Measurements from ENCODE around the gene SLC16A11. TPM values are rescaled to one million over a fixed set of nuclear protein-coding genes. Genes with fewer than 3 reads are reported as not detected.
"Not testable (repeated sequence)": the region's sequence is repeated elsewhere in the genome, so short reads cannot be mapped to it uniquely, and the experiment has no call there.

SLC16A11 gene
- total and polyA plus RNA-seq, 10 donors = 0.51 to 3.9 (median 2.8) TPM; not detected in 1

DNA sequence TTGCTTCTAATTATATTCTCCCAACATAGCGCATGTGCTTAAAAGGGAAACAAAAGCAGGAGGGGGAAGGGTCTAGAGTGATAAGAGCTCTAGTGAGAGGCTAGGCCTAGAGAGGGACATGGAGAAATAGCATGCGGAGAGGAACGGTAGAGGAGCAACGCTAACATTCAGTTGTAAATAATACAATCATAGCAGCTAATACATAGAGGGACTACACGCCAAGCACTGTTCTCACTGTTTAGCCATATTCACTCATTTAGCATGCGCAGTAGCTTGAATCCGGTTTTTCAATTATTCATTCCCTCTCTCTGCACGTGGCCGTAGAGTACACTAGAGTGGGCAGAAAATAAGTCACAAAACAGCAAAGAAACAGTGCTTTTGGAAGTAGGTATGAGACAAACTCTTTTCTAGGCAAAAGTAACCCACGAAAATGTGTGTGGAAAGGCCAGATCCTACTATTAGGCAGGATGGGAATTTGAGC lies 49.7 kb downstream of the SLC16A11 start:
- intact Hi-C loops (cut with DNase I; ENCODE audit: low total_unique reads) = loop anchor here (10.0 kb wide), 1 partner anchor 149 kb away; no protein-coding TSS in a partner anchor
- WGBS, 5 donors = 72 to 84% (median 81%) methylated on average over 10 of the region's 10 CpGs
- H3K9me3 ChIP-seq = no peaks in the 10 kb centered on the region
- H3K36me3 ChIP-seq = peaks cover 2 to 36% (median 19%) of the 10 kb centered on the region in 6 donors
- peaks cover 0 to 20% (median 12%) of the 10 kb centered on the region in 6 donors for H3K4me1 ChIP-seq
- TF ChIP-seq POLR2AphosphoS5 (IDR thresholded peaks at IDR 0.05) (no peak), POLR2A (IDR thresholded peaks at IDR 0.05) (no peak), CTCF (IDR thresholded peaks at IDR 0.05 in 8 of 11, conservative IDR thresholded peaks at IDR 0.05 in 3 of 11) (no peak)
- H3K4me3 ChIP-seq = no peak overlapping the region
- no peak overlapping the region for H3K27ac ChIP-seq
- H3K27me3 ChIP-seq (replicated peaks in 1 of 7) = no peaks in the 10 kb centered on the region
- DNase-seq = no peak

- H3K9me3 ChIP-seq; H3K27ac ChIP-seq; H3K4me3 ChIP-seq; DNase-seq; H3K27me3 ChIP-seq (replicated peaks in 1 of 7): not testable (repeated sequence)
- Histone ChIP-seq H3K4me1 (peaks cover 0 to 20% (median 12%) of the 10 kb centered on the region in 6 donors), H3K36me3 (peaks cover 0 to 31% (median 14%) of the 10 kb centered on the region in 6 donors)
- WGBS, 5 donors = 52 to 66% (median 64%) methylated on average over 5 of the region's 5 CpGs
- intact Hi-C loops (cut with DNase I; ENCODE audit: low total_unique reads) = loop anchor here (10.0 kb wide), 1 partner anchor 149 kb away; no protein-coding TSS in a partner anchor
Observed at GRCh38 chr17:6993613-6994056, 50.3 kb downstream of the SLC16A11 start.

Small RNA genes lying within 50 kb of the gene (small RNA-seq; reads per million reads assigned to genes)
- 0 reads per million in 4 donors for gene AC120057.1

Other genes with a start within 250 kb of the SLC16A11 start
- gene TEKT1, start 212.4 kb downstream of the SLC16A11 start, total RNA-seq = not detected
- not detected for gene TEKT1, start 212.4 kb downstream of the SLC16A11 start, polyA plus RNA-seq
- 1 to 10 TPM in 6 of 7 donors, under 1 TPM in 1; 0.79 to 2.5 (median 1.4) TPM for gene ALOX12, start 48.0 kb downstream of the SLC16A11 start, total RNA-seq
- under 1 TPM; 0.15 to 0.35 (median 0.30) TPM for gene ALOX12, start 48.0 kb downstream of the SLC16A11 start, polyA plus RNA-seq
- gene RNASEK, start 31.5 kb downstream of the SLC16A11 start, total RNA-seq = 100 to 1,000 TPM; 224 to 335 (median 271) TPM
- 100 to 1,000 TPM; 369 to 504 (median 411) TPM for gene RNASEK, start 31.5 kb downstream of the SLC16A11 start, polyA plus RNA-seq
- gene BCL6B, start 21.0 kb downstream of the SLC16A11 start, total RNA-seq = 10 to 100 TPM; 12.9 to 92.5 (median 23.2) TPM
- 10 to 100 TPM in 1 of 3 donors, 1 to 10 TPM in 2; 4.2 to 16.6 (median 6.9) TPM for gene BCL6B, start 21.0 kb downstream of the SLC16A11 start, polyA plus RNA-seq
- 10 to 100 TPM in 2 of 7 donors, 1 to 10 TPM in 5; 4.0 to 15.3 (median 7.6) TPM for gene SLC16A13, start 8.1 kb downstream of the SLC16A11 start, total RNA-seq
- gene SLC16A13, start 8.1 kb downstream of the SLC16A11 start, polyA plus RNA-seq = 1 to 10 TPM; 1.7 to 5.4 (median 1.8) TPM
- gene CLEC10A, start 36.2 kb upstream of the SLC16A11 start, total RNA-seq = 10 to 100 TPM in 2 of 7 donors, 1 to 10 TPM in 4, under 1 TPM in 1; 0.85 to 19.5 (median 7.1) TPM
- gene CLEC10A, start 36.2 kb upstream of the SLC16A11 start, polyA plus RNA-seq = 10 to 100 TPM in 1 of 3 donors, 1 to 10 TPM in 2; 2.2 to 22.2 (median 6.3) TPM
- 10 to 100 TPM in 2 of 7 donors, 1 to 10 TPM in 4, not detected in 1; 2.4 to 10.5 (median 6.2) TPM for gene ASGR2, start 70.7 kb upstream of the SLC16A11 start, total RNA-seq
- gene ASGR2, start 70.7 kb upstream of the SLC16A11 start, polyA plus RNA-seq = 10 to 100 TPM in 1 of 3 donors, 1 to 10 TPM in 2; 2.3 to 35.1 (median 8.8) TPM
- gene ASGR1, start 135.3 kb upstream of the SLC16A11 start, total RNA-seq = 1 to 10 TPM; 1.5 to 7.2 (median 3.7) TPM
- gene ASGR1, start 135.3 kb upstream of the SLC16A11 start, polyA plus RNA-seq = 10 to 100 TPM in 1 of 3 donors, 1 to 10 TPM in 2; 1.3 to 10.2 (median 6.4) TPM
- gene DLG4, start 175.7 kb upstream of the SLC16A11 start, total RNA-seq = 10 to 100 TPM; 17.0 to 38.5 (median 30.5) TPM
- gene DLG4, start 175.7 kb upstream of the SLC16A11 start, polyA plus RNA-seq = 10 to 100 TPM in 1 of 3 donors, 1 to 10 TPM in 2; 3.0 to 21.5 (median 4.3) TPM
- 100 to 1,000 TPM; 402 to 903 (median 548) TPM for gene ACADVL, start 175.8 kb upstream of the SLC16A11 start, total RNA-seq
- 100 to 1,000 TPM; 320 to 963 (median 710) TPM for gene ACADVL, start 175.8 kb upstream of the SLC16A11 start, polyA plus RNA-seq
- gene DVL2, start 190.4 kb upstream of the SLC16A11 start, total RNA-seq = 10 to 100 TPM; 36.9 to 48.0 (median 39.2) TPM
- gene DVL2, start 190.4 kb upstream of the SLC16A11 start, polyA plus RNA-seq = 10 to 100 TPM in 2 of 3 donors, 1 to 10 TPM in 1; 9.8 to 29.2 (median 11.7) TPM
- gene PHF23, start 195.4 kb upstream of the SLC16A11 start, total RNA-seq = 10 to 100 TPM; 33.1 to 47.6 (median 38.8) TPM
- gene PHF23, start 195.4 kb upstream of the SLC16A11 start, polyA plus RNA-seq = 10 to 100 TPM; 27.4 to 50.4 (median 33.2) TPM
- 100 to 1,000 TPM; 222 to 519 (median 438) TPM for gene GABARAP, start 198.4 kb upstream of the SLC16A11 start, total RNA-seq
- 100 to 1,000 TPM; 755 to 855 (median 822) TPM for gene GABARAP, start 198.4 kb upstream of the SLC16A11 start, polyA plus RNA-seq
- gene CTDNEP1, start 207.6 kb upstream of the SLC16A11 start, total RNA-seq = 100 to 1,000 TPM in 4 of 7 donors, 10 to 100 TPM in 3; 83.1 to 133 (median 119) TPM
- gene CTDNEP1, start 207.6 kb upstream of the SLC16A11 start, polyA plus RNA-seq = 100 to 1,000 TPM in 1 of 3 donors, 10 to 100 TPM in 2; 69.3 to 104 (median 86.1) TPM
- 10 to 100 TPM; 22.1 to 40.3 (median 36.3) TPM for gene ELP5, start 208.1 kb upstream of the SLC16A11 start, total RNA-seq
- 10 to 100 TPM; 36.2 to 40.2 (median 37.2) TPM for gene ELP5, start 208.1 kb upstream of the SLC16A11 start, polyA plus RNA-seq
- 1 to 10 TPM in 6 of 7 donors, under 1 TPM in 1; 0.74 to 6.6 (median 2.4) TPM for gene CLDN7, start 218.4 kb upstream of the SLC16A11 start, total RNA-seq
- gene CLDN7, start 218.4 kb upstream of the SLC16A11 start, polyA plus RNA-seq = 1 to 10 TPM; 2.9 to 6.0 (median 4.3) TPM
- 1 to 10 TPM in 1 of 7 donors, under 1 TPM in 6; 0.39 to 1.6 (median 0.51) TPM for gene SLC2A4, start 237.6 kb upstream of the SLC16A11 start, total RNA-seq
- under 1 TPM; 0.07 to 0.56 (median 0.29) TPM for gene SLC2A4, start 237.6 kb upstream of the SLC16A11 start, polyA plus RNA-seq